ENCODE measurements around the gene COQ10A.

DNA sequence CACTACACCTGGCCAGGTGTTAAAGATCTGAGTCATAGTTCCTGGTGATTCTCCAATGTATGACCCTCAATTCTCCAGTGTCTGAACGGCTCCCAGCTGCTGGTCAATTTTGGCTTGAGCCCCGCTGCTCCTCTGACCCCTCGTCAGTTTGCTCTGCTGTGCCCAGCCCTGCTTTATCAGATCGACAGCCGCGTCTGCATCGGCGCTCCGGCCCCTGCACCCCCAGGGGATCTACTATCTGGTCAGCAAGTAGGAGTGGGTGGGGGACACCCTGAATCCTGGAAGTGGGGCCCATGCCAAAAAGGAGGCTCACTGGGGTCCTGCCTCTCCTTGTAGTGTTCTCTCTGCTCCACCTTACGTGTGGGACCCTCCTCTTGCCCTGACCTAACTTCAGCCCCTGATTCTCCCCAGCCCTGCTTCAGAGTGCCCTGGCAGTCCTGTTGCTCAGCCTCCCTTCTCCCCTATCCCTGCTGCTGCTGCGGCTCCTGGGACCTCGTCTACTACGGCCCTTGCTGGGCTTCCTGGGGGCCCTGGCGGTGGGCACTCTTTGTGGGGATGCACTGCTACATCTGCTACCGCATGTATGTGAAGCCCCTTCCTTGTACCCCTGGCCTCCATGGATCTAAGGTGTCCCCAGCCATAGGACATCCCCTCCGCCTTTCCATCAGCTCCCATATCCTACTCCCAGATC lies 31.9 kb upstream of the COQ10A start:
- TF ChIP-seq TAF1 (IDR thresholded peaks at IDR 0.05; ENCODE audit: borderline replicate concordance, insufficient read depth, low read length) (no peak), POLR2AphosphoS5 (IDR thresholded peaks at IDR 0.05; ENCODE audit: low read depth, low read length) (no peak)
- TF ChIP-seq, protein P1, sequence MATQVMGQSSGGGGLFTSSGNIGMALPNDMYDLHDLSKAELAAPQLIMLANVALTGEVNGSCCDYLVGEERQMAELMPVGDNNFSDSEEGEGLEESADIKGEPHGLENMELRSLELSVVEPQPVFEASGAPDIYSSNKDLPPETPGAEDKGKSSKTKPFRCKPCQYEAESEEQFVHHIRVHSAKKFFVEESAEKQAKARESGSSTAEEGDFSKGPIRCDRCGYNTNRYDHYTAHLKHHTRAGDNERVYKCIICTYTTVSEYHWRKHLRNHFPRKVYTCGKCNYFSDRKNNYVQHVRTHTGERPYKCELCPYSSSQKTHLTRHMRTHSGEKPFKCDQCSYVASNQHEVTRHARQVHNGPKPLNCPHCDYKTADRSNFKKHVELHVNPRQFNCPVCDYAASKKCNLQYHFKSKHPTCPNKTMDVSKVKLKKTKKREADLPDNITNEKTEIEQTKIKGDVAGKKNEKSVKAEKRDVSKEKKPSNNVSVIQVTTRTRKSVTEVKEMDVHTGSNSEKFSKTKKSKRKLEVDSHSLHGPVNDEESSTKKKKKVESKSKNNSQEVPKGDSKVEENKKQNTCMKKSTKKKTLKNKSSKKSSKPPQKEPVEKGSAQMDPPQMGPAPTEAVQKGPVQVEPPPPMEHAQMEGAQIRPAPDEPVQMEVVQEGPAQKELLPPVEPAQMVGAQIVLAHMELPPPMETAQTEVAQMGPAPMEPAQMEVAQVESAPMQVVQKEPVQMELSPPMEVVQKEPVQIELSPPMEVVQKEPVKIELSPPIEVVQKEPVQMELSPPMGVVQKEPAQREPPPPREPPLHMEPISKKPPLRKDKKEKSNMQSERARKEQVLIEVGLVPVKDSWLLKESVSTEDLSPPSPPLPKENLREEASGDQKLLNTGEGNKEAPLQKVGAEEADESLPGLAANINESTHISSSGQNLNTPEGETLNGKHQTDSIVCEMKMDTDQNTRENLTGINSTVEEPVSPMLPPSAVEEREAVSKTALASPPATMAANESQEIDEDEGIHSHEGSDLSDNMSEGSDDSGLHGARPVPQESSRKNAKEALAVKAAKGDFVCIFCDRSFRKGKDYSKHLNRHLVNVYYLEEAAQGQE (IDR thresholded peaks at IDR 0.05; ENCODE audit: insufficient read depth in 1 of 2, low read depth in 2 of 2, low read length in 2 of 2): no peak

Measured in PFSK-1 (cell line).